Gastrocnemius medialis (tissue), 4 donors: ENCODE results near the gene NTN1.

Source experiments
- CTCF ChIP-seq, 5 experiments: fragments of 450-650 bp in 3 of 5; fragments of 200-600 bp in 2 of 5; sonication (generic) in 2 of 5; IDR thresholded peaks in 4 of 5; conservative IDR thresholded peaks in 1 of 5; 1 replicate in 4 of 5; 2 replicates in 1 of 5; pipeline ENCODE4 v1.5.1; 2016 to 2019; ENCODE audit warnings: antibody characterized with exemption in 5 of 5, mild to moderate bottlenecking in 3 of 5, moderate library complexity in 3 of 5
- POLR2A ChIP-seq, 2 donors: fragments of 450-650 bp; IDR thresholded peaks; one replicate each; pipeline ENCODE4 v1.6.1; 2017; ENCODE audit warnings: antibody characterized with exemption in 2 of 2, mild to moderate bottlenecking in 2 of 2, moderate library complexity in 2 of 2

GRCh38 chr17:9255833-9256232 is 234.5 kb downstream of the NTN1 start:
- TF ChIP-seq CTCF (IDR thresholded peaks at IDR 0.05 in 4 of 5, conservative IDR thresholded peaks at IDR 0.05 in 1 of 5) (no peak), POLR2A (IDR thresholded peaks at IDR 0.05) (no peak)
